K562 (cell line): Measurements from ENCODE around the gene ABT1. TPM values are rescaled to one million over a fixed set of nuclear protein-coding genes. Genes with fewer than 3 reads are reported as not detected.

Experiments used
- BHLHE40 ChIP-seq: IDR thresholded peaks from 2 replicates; pipeline ENCODE4 v1.6.1; 2011; ENCODE audit warnings: low read length, improper control_type of control experiment
- BRD4 ChIP-seq: fragments of 200-600 bp; sonication (generic); IDR thresholded peaks from 2 replicates; pipeline ENCODE4 v1.6.1; 2017; ENCODE audit warnings: inconsistent platforms
- CHD2 ChIP-seq: IDR thresholded peaks from 2 replicates; pipeline ENCODE4 v1.6.1; 2011; ENCODE audit warnings: low read depth, low read length
- CUX1 ChIP-seq: fragments of 200-800 bp; sonication (Bioruptor generic); IDR thresholded peaks from 2 replicates; pipeline ENCODE4 v1.6.1; 2016; ENCODE audit warnings: missing genetic modification characterization, missing compliant biosample characterization
- DPF2 ChIP-seq: fragments of 450-650 bp; IDR thresholded peaks from 2 replicates; pipeline ENCODE4 v1.6.1; 2016
- ELF2 ChIP-seq: fragments of 250-450 bp; sonication (Bioruptor Pico); IDR thresholded peaks from 2 replicates; pipeline ENCODE4 v1.5.0; 2021; ENCODE audit warnings: mild to moderate bottlenecking
- ELK1 ChIP-seq: sonication (generic); formaldehyde crosslinking; IDR thresholded peaks from 2 replicates; pipeline ENCODE4 v1.8.1; 2022; ENCODE audit warnings: missing genetic modification reagents
- LARP7 ChIP-seq: fragments of 450-650 bp; IDR thresholded peaks from 2 replicates; pipeline ENCODE4 v1.6.1; 2016
- NCOA2 ChIP-seq, 2 experiments: fragments of 450-650 bp; IDR thresholded peaks; 2 replicates each; pipeline ENCODE4 v1.6.1; 2018; ENCODE audit warnings: mild to moderate bottlenecking in 2 of 2, moderate library complexity in 1 of 2; ENCODE audit not compliant: partially characterized antibody in 2 of 2
- PCBP1 ChIP-seq: fragments of 200-400 bp; formaldehyde crosslinking; IDR thresholded peaks from 2 replicates; pipeline ENCODE4 v1.6.1; 2018; ENCODE audit warnings: mild to moderate bottlenecking, low read depth, low read length; ENCODE audit not compliant: poor library complexity, severe bottlenecking
- SIRT6 ChIP-seq: IDR thresholded peaks from one replicate; pipeline ENCODE4 v1.6.1; 2012; ENCODE audit warnings: low read depth, mild to moderate bottlenecking, control low read depth, inconsistent platforms, low read length, moderate library complexity
- SREBF1 ChIP-seq: fragments of 150-350 bp; IDR thresholded peaks from 2 replicates; pipeline ENCODE4 v1.6.1; 2014; ENCODE audit warnings: antibody characterized with exemption, low read depth, low read length, borderline replicate concordance
- TAF7 ChIP-seq: fragments of 450-650 bp; IDR thresholded peaks from 2 replicates; pipeline ENCODE4 v1.6.1; 2016; ENCODE audit warnings: missing genetic modification characterization, missing compliant biosample characterization
- TAL1 ChIP-seq: fragments of 450-650 bp; IDR thresholded peaks from 2 replicates; pipeline ENCODE4 v1.6.1; 2016; ENCODE audit warnings: mild to moderate bottlenecking
- ZBTB49 ChIP-seq: sonication (generic); formaldehyde crosslinking; IDR thresholded peaks from 2 replicates; pipeline ENCODE4 v1.8.0; 2022; ENCODE audit warnings: missing genetic modification reagents, mild to moderate bottlenecking, borderline replicate concordance
- ZC3H4 ChIP-seq: sonication (generic); formaldehyde crosslinking; IDR thresholded peaks from 2 replicates; pipeline ENCODE4 v1.9.0; 2021; ENCODE audit warnings: missing genetic modification reagents, borderline replicate concordance
- ZNF212 ChIP-seq: fragments of 450-650 bp; formaldehyde crosslinking; IDR thresholded peaks from 2 replicates; pipeline ENCODE4 v1.4.0; 2020; ENCODE audit warnings: mild to moderate bottlenecking
- ZNF518B ChIP-seq: fragments of 250-450 bp; sonication (Bioruptor Pico); IDR thresholded peaks from 2 replicates; pipeline ENCODE4 v1.5.0; 2021; ENCODE audit warnings: mild to moderate bottlenecking, moderate library complexity
- polyA plus RNA-seq, 8 experiments: library from polyadenylated mRNA; depleted of rRNA in 4 of 8; stranded (reverse) in 5 of 8; unstranded in 3 of 8; fragments of >200 nt; fragmentation: Nextera tagmentation in 2 of 8; fragmentation: Illumina TruSeq in 1 of 8; extraction: Ambion mirVana in 2 of 8; extraction: Trizol in 1 of 8; gene quantifications; 2 replicates each; pipeline versions ENCODE4 v1.2.1 to v1.2.3, GENCODE V29; 2011 to 2014; ENCODE audit warnings: inconsistent platforms in 1 of 8, missing spikeins in 1 of 8
- total RNA-seq, 7 experiments: library from RNA; depleted of rRNA in 6 of 7; stranded (reverse); fragments of >200 nt in 6 of 7; fragmentation: Illumina TruSeq in 2 of 7; extraction: Trizol in 2 of 7; gene quantifications; 2 replicates each; pipeline versions ENCODE4 v1.2.1 to v1.2.3, GENCODE V29; 2011 to 2021; ENCODE audit warnings: low replicate concordance in 1 of 7

The ABT1 gene
- total and polyA plus RNA-seq, 9 of the 15 experiments (the other 6 are each of a cell fraction or from before 2014, with no cell fraction given): 8.8 to 52.7 (median 40.7) TPM

GRCh38 chr6:26576407-26576843, 20.3 kb upstream of the ABT1 start (continued):
- TF ChIP-seq PCBP1: no peak
- no peak for TF ChIP-seq CUX1
- TF ChIP-seq NCOA2 (IDR thresholded peaks at IDR 0.05; ENCODE audit: partially characterized antibody in 2 of 2): no peak
- no peak for TF ChIP-seq ELF2 (CRISPR knock-in tag)
- no peak for TF ChIP-seq ZC3H4
- no peak for TF ChIP-seq SREBF1
- TF ChIP-seq ZNF518B: no peak
- no peak for TF ChIP-seq TAF7 (tag)
- no peak for TF ChIP-seq ELK1 (CRISPR knock-in tag)
- TF ChIP-seq ZNF212: no peak
- no peak for TF ChIP-seq ZBTB49
- TF ChIP-seq LARP7: no peak
- peak; percentile 66; the same call in 1 of the 2 replicates for TF ChIP-seq TAL1
- no peak for TF ChIP-seq SIRT6
- TF ChIP-seq DPF2: peak; percentile 58
- no peak for TF ChIP-seq BRD4
- TF ChIP-seq BHLHE40: no peak
- TF ChIP-seq CHD2: no peak
